HG02885 (cell line): Measurements from ENCODE around the gene HAUS6.
A peak's percentile ranks its signal among the peaks of the same experiment; 100 is the strongest.
"Not testable (repeated sequence)": the region's sequence is repeated elsewhere in the genome, so short reads cannot be mapped to it uniquely, and the experiment has no call there.

Experiments
- ATAC-seq: cut with Tn5 transposase; IDR thresholded peaks from one replicate; pipeline ENCODE4 v1.9.1; 2021; ENCODE audit warnings: mild to moderate bottlenecking; ENCODE audit not compliant: unreplicated experiment, poor library complexity

HAUS6 gene

GRCh38 chr9:19117039-19117716 is 14.5 kb upstream of the HAUS6 start:
- no peak for ATAC-seq

DNA sequence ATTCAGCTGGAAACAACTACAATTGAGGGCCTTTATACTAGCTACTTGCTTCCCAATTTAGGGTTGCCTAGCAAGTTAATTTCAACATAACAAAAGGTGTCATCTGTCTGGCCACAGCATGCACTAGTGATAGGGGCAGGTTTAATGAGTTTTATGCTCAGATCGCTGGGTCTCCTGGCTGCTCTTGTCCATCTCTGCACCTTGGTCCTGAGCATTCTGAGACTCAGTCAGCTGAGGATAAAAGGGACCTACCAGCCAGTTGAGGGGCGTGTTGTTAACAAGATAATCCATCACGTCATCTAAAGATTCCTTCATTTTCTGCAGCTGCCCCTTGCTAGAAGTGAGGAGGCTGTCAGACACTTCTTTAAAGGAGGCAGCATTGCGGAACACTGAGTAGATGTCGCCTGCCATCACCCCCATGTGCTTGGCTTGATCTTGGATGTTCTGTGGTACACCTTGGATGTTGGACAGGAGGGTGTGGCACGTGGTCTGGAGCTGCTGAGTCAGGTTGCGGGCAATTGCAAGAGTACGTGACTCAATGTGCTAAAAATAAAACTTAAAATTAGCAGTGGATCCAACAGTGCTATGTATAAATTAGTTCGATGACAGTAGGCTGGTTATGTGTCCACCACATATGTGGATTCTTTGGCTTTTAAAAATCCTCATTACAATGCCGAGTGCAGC is 13.5 kb upstream of the HAUS6 start:
- ATAC-seq = no peak

DNA sequence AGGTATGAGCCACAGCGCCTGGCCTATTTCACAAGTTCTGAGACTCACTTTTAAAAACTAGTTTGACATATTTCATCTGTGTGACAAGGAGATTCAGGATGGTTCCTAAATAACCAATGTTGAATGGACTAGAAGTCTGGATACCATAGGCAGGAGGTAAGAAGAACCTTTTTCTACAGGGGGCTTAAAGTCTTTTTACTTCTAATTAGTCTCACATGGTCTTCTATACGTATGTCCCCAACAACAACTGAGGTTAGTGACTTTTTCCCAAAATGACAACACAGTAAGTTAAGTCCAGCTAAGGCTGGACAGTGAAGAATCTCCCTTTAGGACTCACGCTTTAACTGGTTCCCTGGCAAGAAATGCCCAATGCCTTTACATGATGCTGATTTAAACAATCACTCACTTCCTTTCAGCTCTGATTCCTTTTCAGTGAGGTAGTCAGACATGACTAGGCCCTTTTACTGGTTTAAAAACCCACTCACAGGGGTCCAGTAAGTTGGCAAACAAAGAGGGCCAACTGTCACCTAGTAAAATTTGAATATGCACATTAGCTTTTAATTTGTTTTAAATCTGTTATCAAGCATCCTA is 12.1 kb upstream of the HAUS6 start:
- no peak for ATAC-seq

GRCh38 chr9:19113964-19114679 is 11.4 kb upstream of the HAUS6 start:
- ATAC-seq = no peak

DNA sequence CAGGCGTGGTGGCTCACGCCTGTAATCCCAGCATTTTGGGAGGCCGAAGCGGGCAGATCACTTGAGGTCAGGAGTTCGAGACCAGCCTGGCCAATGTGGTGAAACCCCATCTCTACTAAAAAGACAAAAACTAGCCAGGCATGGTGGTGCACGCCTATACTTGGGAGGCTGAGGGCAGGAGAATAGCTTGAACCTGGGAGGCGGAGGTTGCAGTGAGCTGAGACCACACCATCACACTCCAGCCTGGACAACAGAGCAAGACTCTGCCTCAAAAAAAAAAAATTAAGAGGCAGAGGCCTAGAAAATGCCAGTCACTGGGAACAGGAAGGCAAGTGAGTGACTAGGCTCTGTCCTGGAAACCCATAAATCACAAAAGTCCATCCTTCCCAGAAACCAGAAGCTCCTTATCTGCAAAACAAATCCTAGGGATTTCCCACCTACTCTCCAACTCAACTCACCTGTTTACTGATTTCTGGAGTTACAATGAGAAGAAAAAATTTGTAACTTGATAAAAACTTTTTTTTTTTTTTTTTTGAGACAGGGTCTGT is 10.4 kb upstream of the HAUS6 start:
- ATAC-seq = not testable (repeated sequence)

- ATAC-seq = no peak
Observed at GRCh38 chr9:19108038-19108437, 5.3 kb upstream of the HAUS6 start.

GRCh38 chr9:19104515-19105282 is 2.0 kb upstream of the HAUS6 start:
- no peak for ATAC-seq

DNA sequence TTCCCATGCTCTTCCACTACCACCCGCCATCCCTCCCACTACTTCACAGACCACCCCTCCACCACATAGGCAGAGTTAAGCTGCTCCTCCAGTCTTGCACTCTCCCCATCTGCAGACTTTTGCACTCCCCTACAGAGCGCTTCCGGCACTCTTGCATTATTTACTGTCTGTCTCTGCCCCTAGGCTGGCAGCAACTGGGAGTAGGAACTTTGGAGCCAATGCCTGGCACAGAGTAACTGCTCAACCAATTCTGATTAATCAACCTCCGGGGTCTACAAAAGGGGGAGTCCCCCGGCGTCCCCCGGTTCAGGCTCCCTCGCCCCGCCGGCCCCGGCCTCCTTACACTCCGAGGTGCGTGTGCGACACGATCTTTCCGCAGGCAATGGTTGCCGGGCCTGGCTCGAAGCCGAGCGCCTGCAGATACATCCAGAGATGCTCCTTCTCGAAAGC is 498 bp downstream of the HAUS6 start:
- peak; percentile 37 for ATAC-seq

DNA sequence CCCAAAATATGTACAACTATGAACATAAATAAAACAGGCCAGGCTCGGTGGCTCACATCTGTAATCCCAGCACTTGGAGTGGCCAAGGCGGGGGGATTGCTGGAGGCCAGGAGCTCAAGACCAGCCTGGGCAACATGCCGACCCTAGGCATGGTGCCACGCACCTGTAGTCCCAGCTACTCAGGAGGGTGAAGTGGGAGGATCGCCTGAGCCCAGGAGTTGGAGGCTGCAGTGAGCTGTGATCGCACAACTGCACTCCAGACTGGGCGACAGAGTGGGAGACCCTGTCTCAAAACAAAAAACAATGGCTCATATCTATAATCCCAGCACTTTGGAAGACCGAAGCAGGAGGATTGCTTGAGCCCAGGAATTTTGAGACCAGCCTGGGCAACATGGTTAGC is 1.5 kb downstream of the HAUS6 start:
- ATAC-seq = no peak

DNA sequence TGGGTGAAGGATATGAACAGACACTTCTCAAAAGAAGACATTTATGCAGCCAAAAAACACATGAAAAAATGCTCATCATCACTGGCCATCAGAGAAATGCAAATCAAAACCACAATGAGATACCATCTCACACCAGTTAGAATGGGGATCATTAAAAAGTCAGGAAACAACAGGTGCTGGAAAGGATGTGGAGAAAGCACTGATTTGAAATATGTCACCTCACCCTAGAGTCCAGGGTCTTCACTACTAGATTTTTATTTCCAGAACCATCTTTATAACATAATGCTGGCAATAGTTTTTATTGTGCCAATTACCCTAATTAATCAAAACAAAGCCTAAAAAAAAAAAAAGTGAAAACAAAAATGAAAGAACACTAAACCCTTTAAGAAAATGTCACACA is 5.3 kb downstream of the HAUS6 start:
- not testable (repeated sequence) for ATAC-seq

DNA sequence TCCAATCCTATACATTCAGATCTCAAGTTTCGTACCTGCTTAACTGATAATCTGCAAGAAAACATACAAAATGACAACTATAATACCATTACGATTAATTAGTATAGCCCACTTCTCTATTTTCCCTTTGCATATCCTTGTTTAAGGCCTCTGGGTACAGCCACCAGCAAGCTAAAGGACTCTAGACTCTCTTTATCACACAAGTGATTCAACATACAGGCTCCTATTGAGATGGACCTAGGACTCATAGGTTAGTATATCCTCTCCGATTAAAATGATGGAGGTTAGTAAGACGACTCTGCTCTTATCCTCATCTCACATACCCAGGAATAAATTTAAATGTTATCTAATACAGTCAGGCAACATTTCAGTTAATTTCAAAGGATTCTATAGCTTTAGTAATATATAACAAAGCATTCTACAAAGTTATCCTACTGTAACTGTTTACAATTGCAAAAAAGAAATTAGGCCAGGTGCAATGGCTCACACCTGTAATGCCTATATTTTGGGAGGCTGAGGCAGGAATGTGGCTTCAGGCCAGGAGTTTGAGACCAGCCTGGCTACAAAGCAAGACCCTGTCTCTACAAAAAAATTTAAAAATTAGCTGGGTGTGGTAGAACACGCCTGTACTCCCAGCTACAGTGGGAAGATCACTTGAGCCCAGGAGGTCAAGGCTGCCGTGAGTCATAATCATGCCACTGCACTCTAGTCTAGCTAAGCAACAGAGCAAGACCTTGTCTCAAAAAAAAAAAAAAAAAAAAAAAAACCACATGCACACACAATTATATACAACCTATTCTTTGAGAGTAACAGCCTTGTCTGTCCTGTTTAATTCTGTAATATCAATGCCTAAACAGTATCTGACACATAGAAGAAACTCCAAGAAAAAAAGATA is 15.4 kb downstream of the HAUS6 start:
- no peak for ATAC-seq

GRCh38 chr9:19085295-19085694 is 17.4 kb downstream of the HAUS6 start:
- ATAC-seq = no peak

GRCh38 chr9:19074836-19075235 is 27.9 kb downstream of the HAUS6 start:
- no peak for ATAC-seq

DNA sequence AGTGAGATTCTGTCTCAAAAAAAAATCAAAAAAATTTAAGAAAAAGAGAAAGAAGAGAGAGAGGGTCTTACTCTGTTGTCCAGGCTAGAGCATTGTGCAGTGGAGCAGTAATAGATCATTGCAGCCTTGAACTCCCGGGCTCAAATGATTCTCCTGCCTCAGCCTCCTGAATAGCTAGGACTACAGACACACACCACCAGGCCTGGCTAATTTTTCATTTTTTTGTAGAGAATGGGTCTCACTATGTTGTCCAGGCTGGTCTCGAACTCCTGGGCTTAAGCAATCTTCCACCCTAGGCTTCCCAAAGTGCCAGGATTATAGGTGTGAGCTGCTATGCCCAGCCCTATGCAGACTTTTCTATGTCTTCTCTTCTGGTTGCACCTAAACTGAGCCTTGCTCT is 28.5 kb downstream of the HAUS6 start:
- no peak for ATAC-seq

GRCh38 chr9:19057033-19057432 is 45.7 kb downstream of the HAUS6 start:
- no peak for ATAC-seq

DNA sequence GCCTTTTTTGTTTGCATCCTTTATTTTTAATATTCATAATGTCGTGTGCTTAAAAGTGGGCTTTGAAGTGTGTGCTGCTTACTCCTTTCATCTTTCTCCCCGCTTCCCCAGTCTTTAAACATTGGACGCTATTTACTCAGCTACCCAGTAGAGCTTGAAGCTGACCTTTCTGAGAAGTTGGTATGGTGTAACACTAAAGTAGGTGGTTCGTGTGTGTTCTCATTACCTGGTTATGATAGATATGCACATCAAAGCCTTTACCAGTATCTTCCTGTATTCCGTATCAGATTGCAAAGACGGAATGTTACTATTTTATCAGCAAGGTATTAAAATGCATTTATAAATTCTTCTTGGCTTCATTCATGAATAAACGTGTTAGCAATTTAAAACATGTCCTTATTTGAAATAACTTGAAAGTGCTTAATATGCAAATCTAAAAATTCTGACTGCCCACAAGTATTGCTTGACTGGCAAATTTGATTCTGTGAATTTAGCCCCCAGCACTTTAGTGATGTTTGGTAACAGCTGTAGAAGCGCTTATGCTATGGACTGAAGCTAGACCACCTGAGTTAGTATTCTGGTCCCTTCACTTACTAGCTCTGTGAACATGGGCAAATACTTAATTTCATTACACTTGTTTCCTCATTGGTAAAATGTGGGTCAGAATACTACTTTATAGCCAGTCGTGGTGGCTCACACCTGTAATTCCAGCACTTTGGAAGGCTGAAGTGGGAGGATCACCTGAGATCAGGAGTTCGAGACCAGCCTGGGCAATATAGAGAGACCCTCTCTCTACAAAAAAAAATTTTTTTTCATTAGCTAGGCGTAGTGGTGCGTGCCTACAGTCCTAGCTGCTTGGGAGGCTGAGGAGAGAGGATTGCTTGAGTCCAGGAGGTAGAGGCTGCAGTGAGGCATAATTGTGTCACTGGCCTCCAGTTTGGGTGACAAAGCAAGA is 51.8 kb downstream of the HAUS6 start:
- no peak for ATAC-seq

DNA sequence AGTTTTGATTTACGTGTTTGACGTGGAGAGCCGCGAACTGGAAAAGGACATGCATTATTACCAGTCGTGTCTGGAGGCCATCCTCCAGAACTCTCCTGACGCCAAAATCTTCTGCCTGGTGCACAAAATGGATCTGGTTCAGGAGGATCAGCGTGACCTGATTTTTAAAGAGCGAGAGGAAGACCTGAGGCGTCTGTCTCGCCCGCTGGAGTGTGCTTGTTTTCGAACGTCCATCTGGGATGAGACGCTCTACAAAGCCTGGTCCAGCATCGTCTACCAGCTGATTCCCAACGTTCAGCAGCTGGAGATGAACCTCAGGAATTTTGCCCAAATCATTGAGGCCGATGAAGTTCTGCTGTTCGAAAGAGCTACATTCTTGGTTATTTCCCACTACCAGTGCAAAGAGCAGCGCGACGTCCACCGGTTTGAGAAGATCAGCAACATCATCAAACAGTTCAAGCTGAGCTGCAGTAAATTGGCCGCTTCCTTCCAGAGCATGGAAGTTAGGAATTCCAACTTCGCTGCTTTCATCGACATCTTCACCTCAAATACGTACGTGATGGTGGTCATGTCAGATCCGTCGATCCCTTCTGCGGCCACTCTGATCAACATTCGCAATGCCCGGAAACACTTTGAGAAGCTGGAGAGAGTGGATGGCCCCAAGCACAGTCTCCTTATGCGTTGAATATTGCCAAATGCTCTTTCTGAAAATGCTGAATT is 52.6 kb downstream of the HAUS6 start:
- ATAC-seq = no peak
